Measurements from ENCODE around the gene LOC128125822.

Gene LOC128125822

DNA sequence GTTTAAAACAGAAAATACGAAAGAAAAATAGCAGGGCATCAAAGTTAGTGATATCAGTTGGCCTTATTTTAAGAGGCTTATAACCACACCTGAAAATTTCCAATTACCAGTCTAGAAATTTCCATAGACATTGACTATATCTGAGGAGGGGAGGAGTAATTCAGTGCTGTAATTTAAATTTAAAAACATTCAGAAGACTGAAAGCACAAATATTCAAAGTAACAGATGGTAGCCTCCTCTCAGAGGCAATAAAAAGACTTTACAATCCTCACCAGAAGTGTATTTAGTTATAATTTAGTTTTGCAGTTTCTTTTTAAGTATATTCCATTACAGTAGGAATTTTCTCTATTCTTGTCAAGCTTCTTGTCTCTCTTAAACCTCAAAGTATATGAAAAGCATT, 18.4 kb upstream of the LOC128125822 start:
- no peak overlapping the region for H3K4me3 Mint-ChIP-seq (ENCODE audit: unreplicated experiment)
- DNase-seq (ENCODE audit: low spot score) = no peak
- TF ChIP-seq, protein P1, sequence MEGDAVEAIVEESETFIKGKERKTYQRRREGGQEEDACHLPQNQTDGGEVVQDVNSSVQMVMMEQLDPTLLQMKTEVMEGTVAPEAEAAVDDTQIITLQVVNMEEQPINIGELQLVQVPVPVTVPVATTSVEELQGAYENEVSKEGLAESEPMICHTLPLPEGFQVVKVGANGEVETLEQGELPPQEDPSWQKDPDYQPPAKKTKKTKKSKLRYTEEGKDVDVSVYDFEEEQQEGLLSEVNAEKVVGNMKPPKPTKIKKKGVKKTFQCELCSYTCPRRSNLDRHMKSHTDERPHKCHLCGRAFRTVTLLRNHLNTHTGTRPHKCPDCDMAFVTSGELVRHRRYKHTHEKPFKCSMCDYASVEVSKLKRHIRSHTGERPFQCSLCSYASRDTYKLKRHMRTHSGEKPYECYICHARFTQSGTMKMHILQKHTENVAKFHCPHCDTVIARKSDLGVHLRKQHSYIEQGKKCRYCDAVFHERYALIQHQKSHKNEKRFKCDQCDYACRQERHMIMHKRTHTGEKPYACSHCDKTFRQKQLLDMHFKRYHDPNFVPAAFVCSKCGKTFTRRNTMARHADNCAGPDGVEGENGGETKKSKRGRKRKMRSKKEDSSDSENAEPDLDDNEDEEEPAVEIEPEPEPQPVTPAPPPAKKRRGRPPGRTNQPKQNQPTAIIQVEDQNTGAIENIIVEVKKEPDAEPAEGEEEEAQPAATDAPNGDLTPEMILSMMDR (IDR thresholded peaks at IDR 0.05; ENCODE audit: unreplicated experiment) = no peak

DNA sequence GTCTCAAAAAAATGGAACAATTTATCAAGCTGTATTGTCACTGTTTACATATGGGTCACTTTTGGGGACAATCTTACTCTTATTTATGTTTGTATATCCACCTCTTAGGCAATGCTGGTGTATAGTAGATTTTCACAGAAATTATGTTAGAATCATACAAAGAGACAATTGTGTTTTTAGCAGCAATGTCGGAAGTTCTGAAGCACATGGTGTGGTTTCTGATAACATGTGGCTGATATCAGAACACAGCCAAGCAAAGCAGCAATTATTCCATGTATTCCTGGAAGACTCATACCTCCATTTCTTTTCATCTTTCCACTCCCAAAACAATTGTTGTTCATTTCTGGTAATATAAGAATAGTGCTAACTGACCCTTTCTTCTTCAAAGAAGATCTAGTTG, 17.5 kb upstream of the LOC128125822 start:
- Mint-ChIP-seq H3K27me3 (ENCODE audit: unreplicated experiment) (no peaks in the 10 kb centered on the region), H3K9me3 (ENCODE audit: unreplicated experiment) (no peaks in the 10 kb centered on the region), H3K4me1 (ENCODE audit: unreplicated experiment) (no peaks in the 10 kb centered on the region)

More for the DNA sequence above, 18.4 kb upstream of the LOC128125822 start:
- Mint-ChIP-seq H3K9me3 (ENCODE audit: unreplicated experiment) (no peaks in the 10 kb centered on the region), H3K27me3 (ENCODE audit: unreplicated experiment) (no peaks in the 10 kb centered on the region), H3K27ac (ENCODE audit: unreplicated experiment) (no peak overlapping the region), H3K4me1 (ENCODE audit: unreplicated experiment) (no peaks in the 10 kb centered on the region), H3K36me3 (ENCODE audit: low read depth, unreplicated experiment) (no peaks in the 10 kb centered on the region)

DNA sequence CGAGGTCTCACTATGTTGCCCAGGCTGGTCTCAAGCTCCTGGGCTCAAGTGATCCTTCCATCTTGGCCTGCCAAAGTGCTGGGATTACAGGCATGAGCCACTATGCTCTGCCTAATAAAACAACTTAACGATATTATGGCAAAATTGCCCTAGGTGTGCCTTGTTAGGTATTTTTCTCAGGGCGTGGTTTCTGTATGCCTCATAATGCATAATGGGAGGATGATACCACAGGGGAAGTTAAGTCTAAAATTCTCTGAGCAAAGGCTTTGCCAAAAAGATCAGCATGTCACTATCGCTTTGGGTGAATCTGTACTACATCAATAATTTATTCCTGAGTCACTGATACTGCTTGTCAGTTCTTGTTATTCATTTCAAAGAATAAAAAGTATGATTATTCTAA, 15.9 kb upstream of the LOC128125822 start:
- Mint-ChIP-seq H3K27me3 (ENCODE audit: unreplicated experiment) (no peaks in the 10 kb centered on the region), H3K36me3 (ENCODE audit: low read depth, unreplicated experiment) (no peaks in the 10 kb centered on the region), H3K27ac (ENCODE audit: unreplicated experiment) (no peak overlapping the region), H3K9me3 (ENCODE audit: unreplicated experiment) (no peaks in the 10 kb centered on the region), H3K4me3 (ENCODE audit: unreplicated experiment) (no peak overlapping the region), H3K4me1 (ENCODE audit: unreplicated experiment) (no peaks in the 10 kb centered on the region)
- DNase-seq (ENCODE audit: low spot score) = no peak
- TF ChIP-seq, protein P1 (IDR thresholded peaks at IDR 0.05; ENCODE audit: unreplicated experiment) = no peak

More for the DNA sequence above, 17.5 kb upstream of the LOC128125822 start:
- DNase-seq (ENCODE audit: low spot score) = no peak
- H3K27ac Mint-ChIP-seq (ENCODE audit: unreplicated experiment) = no peak overlapping the region
- TF ChIP-seq, protein P1 (IDR thresholded peaks at IDR 0.05; ENCODE audit: unreplicated experiment) = no peak
- H3K36me3 Mint-ChIP-seq (ENCODE audit: low read depth, unreplicated experiment) = no peaks in the 10 kb centered on the region
- no peak overlapping the region for H3K4me3 Mint-ChIP-seq (ENCODE audit: unreplicated experiment)

DNA sequence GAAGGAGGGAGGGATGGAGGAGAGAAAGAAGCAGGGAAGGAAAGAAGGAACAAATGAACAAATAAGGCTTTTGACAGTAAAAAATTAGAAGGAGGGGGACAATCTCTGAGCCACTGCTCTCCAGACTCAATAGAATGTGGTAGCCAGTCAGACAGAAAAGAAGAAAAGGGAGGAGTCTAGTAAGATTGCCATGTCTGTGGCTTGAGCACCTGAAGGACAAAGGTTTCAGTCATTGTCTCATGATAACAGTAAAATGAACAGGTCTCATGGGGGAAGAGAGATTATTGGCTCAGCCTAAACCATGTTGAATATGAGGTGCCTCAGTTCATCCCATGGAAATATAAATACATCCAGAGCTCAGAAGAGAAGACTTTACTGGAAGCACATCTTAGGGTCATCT, 14.0 kb upstream of the LOC128125822 start:
- TF ChIP-seq, protein P1 (IDR thresholded peaks at IDR 0.05; ENCODE audit: unreplicated experiment) = no peak
- Mint-ChIP-seq H3K4me1 (ENCODE audit: unreplicated experiment) (no peaks in the 10 kb centered on the region), H3K9me3 (ENCODE audit: unreplicated experiment) (peaks cover 2% of the 10 kb centered on the region), H3K36me3 (ENCODE audit: low read depth, unreplicated experiment) (no peaks in the 10 kb centered on the region), H3K27me3 (ENCODE audit: unreplicated experiment) (no peaks in the 10 kb centered on the region), H3K4me3 (ENCODE audit: unreplicated experiment) (no peak overlapping the region), H3K27ac (ENCODE audit: unreplicated experiment) (no peak overlapping the region)
- no peak for DNase-seq (ENCODE audit: low spot score)

DNA sequence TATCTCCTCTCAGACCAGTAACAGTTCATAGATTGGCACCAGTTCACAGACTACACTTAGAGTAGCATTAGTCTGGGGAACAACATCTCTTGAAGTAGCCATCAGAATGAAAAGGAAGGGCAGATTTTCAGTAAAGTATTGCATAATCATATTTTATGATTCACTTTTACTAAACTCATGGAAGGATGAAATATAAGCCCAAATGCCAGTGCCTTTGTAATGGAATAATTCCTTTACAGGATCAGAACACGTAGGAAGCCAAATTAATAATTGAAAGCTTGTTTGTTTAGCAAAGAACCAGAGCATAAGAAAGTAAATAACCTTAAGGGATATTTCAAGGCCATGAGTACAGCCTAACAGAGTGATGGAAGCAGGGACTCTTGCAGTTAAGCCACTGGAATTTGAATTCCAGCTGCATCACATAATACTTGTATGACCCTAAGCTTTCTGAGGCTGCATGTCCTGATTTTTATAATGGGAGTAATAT, 11.4 kb upstream of the LOC128125822 start:
- no peak for DNase-seq (ENCODE audit: low spot score)
- Mint-ChIP-seq H3K27me3 (ENCODE audit: unreplicated experiment) (no peaks in the 10 kb centered on the region), H3K9me3 (ENCODE audit: unreplicated experiment) (peaks cover 5% of the 10 kb centered on the region), H3K36me3 (ENCODE audit: low read depth, unreplicated experiment) (no peaks in the 10 kb centered on the region), H3K4me1 (ENCODE audit: unreplicated experiment) (no peaks in the 10 kb centered on the region), H3K27ac (ENCODE audit: unreplicated experiment) (no peak overlapping the region), H3K4me3 (ENCODE audit: unreplicated experiment) (no peak overlapping the region)
- TF ChIP-seq, protein P1 (IDR thresholded peaks at IDR 0.05; ENCODE audit: unreplicated experiment) = no peak
